Stomach (tissue), 9 donors: ENCODE measurements around the gene ATL1. TPM values are rescaled to one million over a fixed set of nuclear protein-coding genes. Genes with fewer than 3 reads are reported as not detected.
A peak's percentile ranks its signal among the peaks of the same experiment; 100 is the strongest.
"Not testable (repeated sequence)": the region's sequence is repeated elsewhere in the genome, so short reads cannot be mapped to it uniquely, and the experiment has no call there.

Experiments
- DNase-seq, 2 donors: peaks; one replicate each; pipeline versions ENCODE4 v3.0.0 to v3.0.0-alpha.2; 2013 to 2019
- H3K27ac ChIP-seq, 5 donors: fragments of 200-600 bp in 4 of 5; sonication (generic) in 4 of 5; one replicate each; pipeline ENCODE4 v1.5.1; 2013 to 2019; ENCODE audit warnings: mild to moderate bottlenecking in 1 of 5, moderate library complexity in 1 of 5
- H3K27me3 ChIP-seq, 3 donors: fragments of 200-600 bp; sonication (generic); one replicate each; pipeline ENCODE4 v1.5.1; 2017 to 2019; ENCODE audit warnings: mixed run types in 1 of 3
- H3K36me3 ChIP-seq, 4 donors: fragments of 200-600 bp; sonication (generic); 1 replicate in 3 of 4; 2 replicates in 1 of 4; pipeline ENCODE4 v1.5.1; 2016 to 2019
- H3K4me1 ChIP-seq, 4 donors: fragments of 200-600 bp; sonication (generic); one replicate each; pipeline ENCODE4 v1.5.1; 2016 to 2019
- H3K4me3 ChIP-seq, 4 donors: fragments of 200-600 bp; sonication (generic) in 3 of 4; one replicate each; pipeline ENCODE4 v1.5.1; 2016 to 2019; ENCODE audit warnings: mild to moderate bottlenecking in 1 of 4
- H3K9me3 ChIP-seq, 4 donors: fragments of 200-600 bp; sonication (generic); one replicate each; pipeline ENCODE4 v1.5.1; 2016 to 2019
- CTCF ChIP-seq, 7 experiments: fragments of 450-650 bp in 4 of 7; fragments of 200-600 bp in 3 of 7; sonication (generic) in 3 of 7; IDR thresholded peaks; one replicate each; pipeline ENCODE4 v1.5.1; 2016 to 2019; ENCODE audit warnings: antibody characterized with exemption in 7 of 7, control low read depth in 2 of 7, mild to moderate bottlenecking in 1 of 7
- EP300 ChIP-seq: sonication (generic); formaldehyde crosslinking; IDR thresholded peaks from one replicate; pipeline ENCODE4 v1.6.1; 2017; ENCODE audit warnings: antibody characterized with exemption
- POLR2A ChIP-seq, 4 donors: fragments of 450-650 bp; IDR thresholded peaks; one replicate each; pipeline ENCODE4 v1.6.1; 2016; ENCODE audit warnings: antibody characterized with exemption in 4 of 4, control low read depth in 2 of 4, mild to moderate bottlenecking in 1 of 4, moderate library complexity in 1 of 4
- POLR2AphosphoS5 ChIP-seq, 3 donors: sonication (generic); formaldehyde crosslinking; IDR thresholded peaks; one replicate each; pipeline ENCODE4 v1.6.1; 2016; ENCODE audit warnings: antibody characterized with exemption in 3 of 3
- WGBS, 5 donors: extraction: QIAGEN DNeasy Blood & Tissue Kit in 3 of 5; methylation state at CpG; one replicate each; pipeline versions ENCODE4 v1.1.5 to v1.1.7; 2013 to 2018; 5-methylcytosine and 5-hydroxymethylcytosine counted together
- intact Hi-C: fragments of 100-400 bp; cut with DNase I; formaldehyde crosslinking; loops from one replicate; pipeline ENCODE4 v1.15.1; 2023; ENCODE audit warnings: low total_unique reads
- polyA plus RNA-seq, 3 donors: library from polyadenylated mRNA; stranded (reverse); fragments of 200-250 nt; gene quantifications; one replicate each; pipeline ENCODE4 v1.2.3, GENCODE V29; 2013
- total RNA-seq, 5 donors: library from RNA; depleted of rRNA; stranded (reverse); fragments of >200 nt; gene quantifications; one replicate each; pipeline versions ENCODE4 v1.1.0 to v1.2.3, GENCODE V29; 2014 to 2016
- donor health status: healthy with polysubstance abuse.
- donor health status: Bipolar disorder and iron deficiency.
- donor health status: healthy.

ATL1 gene
- total and polyA plus RNA-seq, 8 donors, result 0.58 to 10.1 (median 2.2) TPM

- Histone ChIP-seq H3K27me3 (no peaks in the 10 kb centered on the region), H3K4me3 (no peak overlapping the region), H3K27ac (no peak overlapping the region), H3K4me1 (peaks cover 0 to 8% (median 3%) of the 10 kb centered on the region in 4 donors), H3K9me3 (no peaks in the 10 kb centered on the region), H3K36me3 (no peaks in the 10 kb centered on the region)
- 94 to 100% (median 100%) methylated on average over 1 of the region's 1 CpG for WGBS, 5 donors
- no peak for DNase-seq
- TF ChIP-seq CTCF (IDR thresholded peaks at IDR 0.05) (no peak), POLR2A (IDR thresholded peaks at IDR 0.05) (no peak), EP300 (no peak), POLR2AphosphoS5 (IDR thresholded peaks at IDR 0.05) (no peak)
- intact Hi-C loops, result no loop called here
Observed at GRCh38 chr14:50550294-50550693, 9.7 kb upstream of the ATL1 start.

- Histone ChIP-seq H3K27ac (no peak overlapping the region), H3K4me1 (no peaks in the 10 kb centered on the region), H3K36me3 (no peaks in the 10 kb centered on the region), H3K4me3 (no peak overlapping the region), H3K9me3 (no peaks in the 10 kb centered on the region), H3K27me3 (no peaks in the 10 kb centered on the region)
- 73 to 86% (median 81%) methylated on average over 3 of the region's 3 CpGs for WGBS, 5 donors
- no peak for DNase-seq
- intact Hi-C loops, result no loop called here
- TF ChIP-seq POLR2AphosphoS5 (IDR thresholded peaks at IDR 0.05) (no peak), CTCF (IDR thresholded peaks at IDR 0.05) (no peak), POLR2A (IDR thresholded peaks at IDR 0.05) (no peak), EP300 (no peak)
Observed at GRCh38 chr14:50551877-50552276, 8.1 kb upstream of the ATL1 start.

GRCh38 chr14:50552796-50553195 lies 7.1 kb upstream of the ATL1 start:
- H3K36me3 ChIP-seq, H3K27ac ChIP-seq, H3K4me1 ChIP-seq, H3K9me3 ChIP-seq, intact Hi-C loops, H3K27me3 ChIP-seq, H3K4me3 ChIP-seq, DNase-seq: not testable (repeated sequence)
- WGBS, 5 donors, result 78 to 83% (median 80%) methylated on average over 3 of the region's 3 CpGs

- Histone ChIP-seq H3K4me3 (peak overlapping the region; percentile 77 to 93 (median 86)), H3K4me1 (peaks cover 7 to 22% (median 20%) of the 10 kb centered on the region in 4 donors), H3K27me3 (no peaks in the 10 kb centered on the region), H3K36me3 (no peaks in the 10 kb centered on the region), H3K9me3 (no peaks in the 10 kb centered on the region), H3K27ac (peak overlapping the region; percentile 85 to 94 (median 93))
- DNase-seq, result peak; percentile 74 to 91
- no peak for TF ChIP-seq CTCF (IDR thresholded peaks at IDR 0.05)
- peak; percentile 52 to 56 (median 54) for TF ChIP-seq POLR2AphosphoS5 (IDR thresholded peaks at IDR 0.05)
- intact Hi-C loops, result no loop called here
- 0 to 1% (median 1%) methylated on average over 19 to 21 of the region's 21 CpGs for WGBS, 5 donors
Observed at GRCh38 chr14:50560931-50561285, 963 bp downstream of the ATL1 start.

GRCh38 chr14:50562841-50563240 lies 2.9 kb downstream of the ATL1 start:
- intact Hi-C loops, result no loop called here
- Histone ChIP-seq H3K27me3 (no peaks in the 10 kb centered on the region), H3K9me3 (no peaks in the 10 kb centered on the region), H3K4me1 (peaks cover 7 to 22% (median 20%) of the 10 kb centered on the region in 4 donors), H3K27ac (no peak overlapping the region), H3K4me3 (no peak overlapping the region), H3K36me3 (no peaks in the 10 kb centered on the region)
- TF ChIP-seq POLR2A (IDR thresholded peaks at IDR 0.05) (no peak), EP300 (no peak), CTCF (IDR thresholded peaks at IDR 0.05) (no peak), POLR2AphosphoS5 (IDR thresholded peaks at IDR 0.05) (no peak)
- 76 to 86% (median 84%) methylated on average over 1 of the region's 1 CpG for whole genome bisulfite sequencing, 5 donors
- DNase-seq, result no peak
